Body of pancreas (tissue), 4 donors: ENCODE data around the gene SHLD1.

Experiments
- POLR2A ChIP-seq, 3 donors: fragments of 450-650 bp; IDR thresholded peaks; one replicate each; pipeline ENCODE4 v1.6.1; 2016; ENCODE audit warnings: antibody characterized with exemption in 3 of 3, mild to moderate bottlenecking in 2 of 3
- TF ChIP-seq, protein P1 (sequence below), 7 experiments: fragments of 450-650 bp in 4 of 7; fragments of 200-600 bp in 3 of 7; sonication (generic) in 3 of 7; IDR thresholded peaks; one replicate each; pipeline ENCODE4 v1.5.1; 2016 to 2019; ENCODE audit warnings: antibody characterized with exemption in 7 of 7

GRCh38 chr20:5821627-5822215, 71.5 kb downstream of the SHLD1 start:
- TF ChIP-seq, protein P1, sequence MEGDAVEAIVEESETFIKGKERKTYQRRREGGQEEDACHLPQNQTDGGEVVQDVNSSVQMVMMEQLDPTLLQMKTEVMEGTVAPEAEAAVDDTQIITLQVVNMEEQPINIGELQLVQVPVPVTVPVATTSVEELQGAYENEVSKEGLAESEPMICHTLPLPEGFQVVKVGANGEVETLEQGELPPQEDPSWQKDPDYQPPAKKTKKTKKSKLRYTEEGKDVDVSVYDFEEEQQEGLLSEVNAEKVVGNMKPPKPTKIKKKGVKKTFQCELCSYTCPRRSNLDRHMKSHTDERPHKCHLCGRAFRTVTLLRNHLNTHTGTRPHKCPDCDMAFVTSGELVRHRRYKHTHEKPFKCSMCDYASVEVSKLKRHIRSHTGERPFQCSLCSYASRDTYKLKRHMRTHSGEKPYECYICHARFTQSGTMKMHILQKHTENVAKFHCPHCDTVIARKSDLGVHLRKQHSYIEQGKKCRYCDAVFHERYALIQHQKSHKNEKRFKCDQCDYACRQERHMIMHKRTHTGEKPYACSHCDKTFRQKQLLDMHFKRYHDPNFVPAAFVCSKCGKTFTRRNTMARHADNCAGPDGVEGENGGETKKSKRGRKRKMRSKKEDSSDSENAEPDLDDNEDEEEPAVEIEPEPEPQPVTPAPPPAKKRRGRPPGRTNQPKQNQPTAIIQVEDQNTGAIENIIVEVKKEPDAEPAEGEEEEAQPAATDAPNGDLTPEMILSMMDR (IDR thresholded peaks at IDR 0.05) = no peak
- TF ChIP-seq POLR2A (IDR thresholded peaks at IDR 0.05) = no peak
